ENCODE results near the gene UCHL1.
"Not testable (repeated sequence)": the region's sequence is repeated elsewhere in the genome, so short reads cannot be mapped to it uniquely, and the experiment has no call there.

UCHL1 gene

GRCh38 chr4:41315426-41315825 is 58.7 kb downstream of the UCHL1 start:
- H3K36me3 Mint-ChIP-seq (ENCODE audit: insufficient read depth); H3K27ac Mint-ChIP-seq; H3K4me3 Mint-ChIP-seq; H3K27me3 Mint-ChIP-seq; DNase-seq; ATAC-seq (replicated peaks); H3K4me1 Mint-ChIP-seq (ENCODE audit: low read depth in 2 of 2); H3K9me3 Mint-ChIP-seq: not testable (repeated sequence)

- no peak overlapping the region for H3K4me3 Mint-ChIP-seq
- no peaks in the 10 kb centered on the region for H3K9me3 Mint-ChIP-seq
- ATAC-seq (replicated peaks) = no peak
- no peaks in the 10 kb centered on the region for H3K4me1 Mint-ChIP-seq (ENCODE audit: low read depth in 2 of 2)
- no peaks in the 10 kb centered on the region for H3K27me3 Mint-ChIP-seq
- peaks cover 2% of the 10 kb centered on the region for H3K36me3 Mint-ChIP-seq (ENCODE audit: insufficient read depth)
- DNase-seq = no peak
- H3K27ac Mint-ChIP-seq = no peak overlapping the region
These were observed 59.1 kb downstream of the UCHL1 start for GRCh38 chr4:41315862-41316261.
